C4-2B (cell line): ENCODE measurements around the gene TBL1XR1.

ENCODE experiments used
- ZFX ChIP-seq: fragments of 450-650 bp; IDR thresholded peaks from 2 replicates; pipeline ENCODE4 v1.6.1; 2017
- TF ChIP-seq, protein P1 (sequence below): fragments of 450-650 bp; conservative IDR thresholded peaks from 2 replicates; pipeline ENCODE4 v1.5.1; 2017; ENCODE audit warnings: mild to moderate bottlenecking

- TF ChIP-seq, protein P1, sequence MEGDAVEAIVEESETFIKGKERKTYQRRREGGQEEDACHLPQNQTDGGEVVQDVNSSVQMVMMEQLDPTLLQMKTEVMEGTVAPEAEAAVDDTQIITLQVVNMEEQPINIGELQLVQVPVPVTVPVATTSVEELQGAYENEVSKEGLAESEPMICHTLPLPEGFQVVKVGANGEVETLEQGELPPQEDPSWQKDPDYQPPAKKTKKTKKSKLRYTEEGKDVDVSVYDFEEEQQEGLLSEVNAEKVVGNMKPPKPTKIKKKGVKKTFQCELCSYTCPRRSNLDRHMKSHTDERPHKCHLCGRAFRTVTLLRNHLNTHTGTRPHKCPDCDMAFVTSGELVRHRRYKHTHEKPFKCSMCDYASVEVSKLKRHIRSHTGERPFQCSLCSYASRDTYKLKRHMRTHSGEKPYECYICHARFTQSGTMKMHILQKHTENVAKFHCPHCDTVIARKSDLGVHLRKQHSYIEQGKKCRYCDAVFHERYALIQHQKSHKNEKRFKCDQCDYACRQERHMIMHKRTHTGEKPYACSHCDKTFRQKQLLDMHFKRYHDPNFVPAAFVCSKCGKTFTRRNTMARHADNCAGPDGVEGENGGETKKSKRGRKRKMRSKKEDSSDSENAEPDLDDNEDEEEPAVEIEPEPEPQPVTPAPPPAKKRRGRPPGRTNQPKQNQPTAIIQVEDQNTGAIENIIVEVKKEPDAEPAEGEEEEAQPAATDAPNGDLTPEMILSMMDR: no peak
- no peak for TF ChIP-seq ZFX
Measured at GRCh38 chr3:177244606-177245005, 47.3 kb upstream of the TBL1XR1 start.
